GM06990 (cell line): ENCODE results near the gene SLC37A2.
A peak's percentile ranks its signal among the peaks of the same experiment; 100 is the strongest.

Experiments
- DNase-seq: peaks from one replicate; pipeline ENCODE4 v3.0.0-alpha.2; 2011; ENCODE audit not compliant: insufficient read length; ENCODE audit errors: extremely low read depth
- H3K27me3 ChIP-seq: replicated peaks from 2 replicates; pipeline ENCODE4 v1.6.0; 2011; ENCODE audit warnings: low read length; ENCODE audit not compliant: control insufficient read depth, insufficient read depth
- H3K36me3 ChIP-seq: 2 replicates; pipeline ENCODE4 v1.5.1; 2011; ENCODE audit warnings: low read length; ENCODE audit not compliant: control insufficient read depth, insufficient read depth
- H3K4me3 ChIP-seq: replicated peaks from 2 replicates; pipeline ENCODE4 v1.5.1; 2011; ENCODE audit warnings: low read depth, mild to moderate bottlenecking, control low read depth, low read length
- TF ChIP-seq, protein P1 (sequence below): IDR thresholded peaks from 2 replicates; pipeline ENCODE4 v1.5.1; 2011; ENCODE audit warnings: low read length, control low read depth, mild to moderate bottlenecking, inconsistent platforms; ENCODE audit not compliant: insufficient read depth, poor library complexity, severe bottlenecking

Gene SLC37A2

DNA sequence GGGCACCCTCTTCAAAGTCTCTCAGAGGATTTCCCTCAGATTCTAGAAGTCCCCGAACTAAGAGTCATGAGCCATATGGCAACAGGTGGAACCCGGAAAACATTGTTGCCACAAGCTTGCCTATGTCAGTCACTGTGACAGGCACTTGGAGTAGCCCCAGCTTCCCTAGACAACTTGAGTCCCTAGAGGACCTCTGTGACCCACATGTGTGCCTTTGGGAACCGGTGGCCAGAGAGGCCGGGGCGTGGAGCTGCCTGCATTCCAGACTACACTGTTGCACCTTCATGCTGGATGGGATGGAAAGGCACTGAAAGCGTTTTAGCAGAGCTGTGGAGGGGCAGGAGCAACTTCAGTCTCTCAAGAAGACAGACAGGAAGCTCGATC, 12.1 kb downstream of the SLC37A2 start:
- TF ChIP-seq, protein P1, sequence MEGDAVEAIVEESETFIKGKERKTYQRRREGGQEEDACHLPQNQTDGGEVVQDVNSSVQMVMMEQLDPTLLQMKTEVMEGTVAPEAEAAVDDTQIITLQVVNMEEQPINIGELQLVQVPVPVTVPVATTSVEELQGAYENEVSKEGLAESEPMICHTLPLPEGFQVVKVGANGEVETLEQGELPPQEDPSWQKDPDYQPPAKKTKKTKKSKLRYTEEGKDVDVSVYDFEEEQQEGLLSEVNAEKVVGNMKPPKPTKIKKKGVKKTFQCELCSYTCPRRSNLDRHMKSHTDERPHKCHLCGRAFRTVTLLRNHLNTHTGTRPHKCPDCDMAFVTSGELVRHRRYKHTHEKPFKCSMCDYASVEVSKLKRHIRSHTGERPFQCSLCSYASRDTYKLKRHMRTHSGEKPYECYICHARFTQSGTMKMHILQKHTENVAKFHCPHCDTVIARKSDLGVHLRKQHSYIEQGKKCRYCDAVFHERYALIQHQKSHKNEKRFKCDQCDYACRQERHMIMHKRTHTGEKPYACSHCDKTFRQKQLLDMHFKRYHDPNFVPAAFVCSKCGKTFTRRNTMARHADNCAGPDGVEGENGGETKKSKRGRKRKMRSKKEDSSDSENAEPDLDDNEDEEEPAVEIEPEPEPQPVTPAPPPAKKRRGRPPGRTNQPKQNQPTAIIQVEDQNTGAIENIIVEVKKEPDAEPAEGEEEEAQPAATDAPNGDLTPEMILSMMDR: no peak
- DNase-seq: no peak
- H3K36me3 ChIP-seq: no peaks in the 10 kb centered on the region
- H3K4me3 ChIP-seq: no peak overlapping the region
- no peaks in the 10 kb centered on the region for H3K27me3 ChIP-seq

DNA sequence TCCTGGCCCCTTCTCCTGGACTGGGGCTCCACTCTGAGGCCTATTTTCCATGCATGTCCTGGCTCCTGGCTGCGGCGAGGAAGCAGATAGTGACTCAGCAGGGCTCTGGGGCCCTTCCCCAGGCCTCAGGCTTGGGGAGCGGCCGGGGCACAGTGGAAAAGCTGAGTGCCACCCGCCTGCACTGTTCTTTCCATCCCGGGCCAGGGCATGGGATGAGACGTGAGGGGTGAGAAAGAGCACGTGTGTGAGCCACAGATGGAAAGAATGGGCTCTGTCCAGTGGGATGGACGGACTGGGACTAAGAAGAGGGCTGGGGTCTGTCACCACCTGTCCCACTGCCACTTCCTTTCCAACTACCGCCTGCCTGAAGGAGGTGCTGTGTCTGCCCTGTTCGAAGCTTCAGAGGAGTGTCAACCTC, 12.8 kb downstream of the SLC37A2 start:
- no peaks in the 10 kb centered on the region for H3K27me3 ChIP-seq
- H3K4me3 ChIP-seq: no peak overlapping the region
- TF ChIP-seq, protein P1: peak; percentile 16
- no peaks in the 10 kb centered on the region for H3K36me3 ChIP-seq
- DNase-seq: no peak

DNA sequence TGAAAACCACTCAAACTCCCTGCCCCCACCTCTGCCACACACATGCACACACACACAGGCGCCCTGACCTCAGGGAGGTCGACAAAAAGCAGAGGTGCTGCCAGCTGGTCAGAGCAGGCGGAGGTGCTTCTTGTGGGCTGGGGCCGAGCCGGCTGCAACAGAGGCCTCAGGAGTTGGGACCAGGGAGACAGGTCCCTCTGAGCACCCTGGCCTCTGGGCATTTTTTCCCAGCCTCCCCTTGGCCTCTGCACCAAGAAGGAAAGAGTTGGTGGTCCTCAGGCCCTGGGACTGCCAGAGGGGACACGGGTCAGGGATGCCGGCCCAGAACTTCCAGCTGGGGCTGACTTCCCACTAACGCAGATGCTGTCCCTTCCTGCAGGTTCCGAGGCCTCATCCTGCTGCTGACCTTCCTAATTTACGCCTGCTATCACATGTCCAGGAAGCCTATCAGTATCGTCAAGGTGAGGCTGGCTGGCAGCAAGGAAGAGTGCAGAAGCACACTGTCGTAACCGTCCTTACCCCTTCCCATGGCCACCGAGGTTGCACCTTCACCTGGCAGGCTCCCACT, 13.4 kb downstream of the SLC37A2 start:
- H3K27me3 ChIP-seq: no peaks in the 10 kb centered on the region
- no peak for DNase-seq
- no peaks in the 10 kb centered on the region for H3K36me3 ChIP-seq
- TF ChIP-seq, protein P1: no peak
- no peak overlapping the region for H3K4me3 ChIP-seq

DNA sequence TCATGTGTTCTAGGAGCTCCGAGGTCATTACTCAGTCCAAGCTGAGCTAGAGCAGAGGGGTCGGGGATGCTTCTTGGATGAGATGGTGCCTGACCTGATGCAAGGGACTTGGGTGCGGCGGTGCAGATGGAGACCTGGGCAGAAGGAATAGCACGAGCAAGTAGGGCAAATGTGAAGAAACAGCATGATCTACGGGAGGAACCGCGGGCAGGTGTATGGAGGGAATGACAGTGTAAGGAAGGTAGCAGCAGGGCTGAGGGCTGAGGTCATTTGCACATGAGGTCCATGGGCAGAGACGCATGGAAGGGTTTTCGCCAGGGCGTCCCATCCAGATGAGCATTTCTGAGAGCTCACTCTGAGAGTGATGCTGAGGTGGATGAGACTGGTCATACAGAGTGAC, 14.9 kb downstream of the SLC37A2 start:
- Histone ChIP-seq H3K36me3 (no peaks in the 10 kb centered on the region), H3K4me3 (no peak overlapping the region), H3K27me3 (no peaks in the 10 kb centered on the region)
- TF ChIP-seq, protein P1: no peak
- no peak for DNase-seq

DNA sequence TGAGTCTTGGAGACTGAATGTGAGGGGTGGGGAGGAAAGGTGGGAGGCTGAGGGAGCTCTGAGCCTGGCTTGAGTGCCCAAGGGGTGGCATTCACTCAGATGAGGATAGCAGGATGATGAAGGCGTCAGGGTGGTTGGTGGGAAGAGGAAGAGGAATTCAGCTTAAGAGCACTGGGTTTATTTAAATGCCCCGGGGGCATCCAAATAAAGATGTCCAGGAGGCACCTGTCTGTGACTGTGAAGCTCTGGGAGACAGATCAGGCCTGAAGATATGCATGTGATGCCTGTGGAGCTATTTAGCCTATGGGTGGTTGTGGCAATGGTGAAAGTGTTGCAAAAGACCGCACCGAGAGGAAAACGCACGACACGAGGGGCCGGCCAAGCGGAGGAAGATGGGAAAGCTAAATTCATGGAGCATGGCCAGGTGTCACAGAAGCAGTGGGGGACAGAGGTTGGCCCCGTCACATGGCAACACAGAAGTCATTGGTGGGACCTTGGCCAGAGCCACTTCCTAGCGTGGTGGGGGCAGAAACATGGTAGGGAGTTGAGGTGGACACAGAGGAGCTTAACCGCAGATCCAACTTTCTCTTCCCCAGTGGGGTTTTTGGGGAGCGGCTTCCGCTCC, 15.5 kb downstream of the SLC37A2 start:
- TF ChIP-seq, protein P1: no peak
- Histone ChIP-seq H3K36me3 (no peaks in the 10 kb centered on the region), H3K27me3 (no peaks in the 10 kb centered on the region), H3K4me3 (no peak overlapping the region)
- DNase-seq: no peak
